GM12801 (cell line): ENCODE measurements around the gene AREL1.

Experiments used
- CTCF ChIP-seq: IDR thresholded peaks from one replicate; pipeline ENCODE4 v1.5.1; 2011; ENCODE audit warnings: control low read depth; ENCODE audit not compliant: insufficient read length; ENCODE audit errors: extremely low read depth

The AREL1 gene

DNA sequence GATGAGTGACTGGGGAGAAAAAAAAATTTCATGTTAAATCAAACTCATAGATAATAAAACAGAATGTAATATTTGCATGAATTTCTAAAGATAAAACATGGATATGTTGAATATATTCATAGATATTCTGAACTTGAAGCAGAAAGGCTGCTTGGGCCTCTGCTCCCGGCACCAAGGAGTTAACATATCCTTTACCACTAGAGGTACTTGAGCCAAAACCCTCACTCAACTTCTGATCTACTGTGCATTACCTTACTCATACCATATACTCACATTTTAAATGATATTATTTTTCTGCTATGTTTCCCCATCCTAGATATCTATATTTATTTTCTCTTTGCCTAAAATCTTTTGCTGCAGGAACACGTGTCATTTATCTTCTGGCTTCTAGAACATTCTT, 14.9 kb downstream of the AREL1 start:
- TF ChIP-seq CTCF = no peak

DNA sequence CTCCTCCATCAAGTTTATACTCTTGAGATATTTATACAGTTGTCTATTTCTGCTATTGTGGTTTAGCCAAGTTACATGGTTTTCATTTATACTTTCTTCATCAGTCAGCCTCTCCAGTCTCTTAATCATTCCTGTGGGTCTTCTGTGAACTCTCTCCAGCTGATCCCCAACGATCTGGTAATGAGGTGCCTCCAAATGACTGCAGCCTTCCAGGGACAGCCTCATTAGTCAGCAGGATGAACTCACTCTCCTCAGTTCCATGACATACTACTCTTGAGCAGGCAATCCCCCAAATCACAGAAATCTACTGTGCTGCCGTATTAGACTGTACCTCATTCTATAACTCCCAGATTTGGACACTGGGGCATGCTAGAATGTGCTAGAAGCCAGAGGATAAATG, 15.3 kb downstream of the AREL1 start:
- TF ChIP-seq CTCF = no peak

GRCh38 chr14:74697011-74697410, 15.9 kb downstream of the AREL1 start:
- no peak for TF ChIP-seq CTCF

GRCh38 chr14:74695406-74695805, 17.5 kb downstream of the AREL1 start:
- TF ChIP-seq CTCF = no peak

- no peak for TF ChIP-seq CTCF
Measured at GRCh38 chr14:74693191-74693590, 19.7 kb downstream of the AREL1 start.

- TF ChIP-seq CTCF = no peak
Measured at GRCh38 chr14:74691456-74691855, 21.4 kb downstream of the AREL1 start.

- TF ChIP-seq CTCF = no peak
Measured at GRCh38 chr14:74685921-74686678, 26.8 kb downstream of the AREL1 start.
